ENCODE measurements around the gene KIAA2012.

Gene KIAA2012

DNA sequence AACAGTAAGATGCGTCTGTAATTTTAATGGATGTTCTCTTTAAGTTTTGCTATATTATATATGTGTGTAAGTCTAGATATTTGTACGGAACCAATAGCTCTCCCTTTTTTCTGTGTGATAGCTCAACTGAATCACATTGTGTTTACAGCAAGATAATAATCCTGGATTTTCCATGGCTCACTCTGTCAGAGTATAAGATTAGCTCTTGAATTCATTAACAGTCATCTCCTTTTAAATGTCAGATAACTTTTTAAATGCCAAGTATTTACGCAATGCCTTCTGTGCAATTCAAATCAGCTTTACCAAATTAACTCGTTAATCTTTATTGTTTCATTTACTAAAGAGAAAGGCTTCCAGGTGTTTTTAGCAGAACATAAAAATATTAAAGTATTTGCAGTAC is 76.9 kb downstream of the KIAA2012 start:
- no peaks in the 10 kb centered on the region for H3K36me3 ChIP-seq (ENCODE audit: control insufficient read depth, insufficient read depth, low read length)
- no peak overlapping the region for H3K4me3 ChIP-seq (ENCODE audit: low read depth, low read length)
- H3K9me3 ChIP-seq (ENCODE audit: control insufficient read depth, insufficient read depth, low read depth, low read length): no peaks in the 10 kb centered on the region
- H3K4me1 ChIP-seq (ENCODE audit: control insufficient read depth, insufficient read depth, low read length): peaks cover 32% of the 10 kb centered on the region
- no peak overlapping the region for H3K9ac ChIP-seq (ENCODE audit: low read length)
- no peaks in the 10 kb centered on the region for H3K27me3 ChIP-seq (ENCODE audit: control insufficient read depth, insufficient read depth, low read length)
- H3K27ac ChIP-seq (ENCODE audit: low read depth, low read length): no peak overlapping the region; the same call in 1 of the 2 replicates

DNA sequence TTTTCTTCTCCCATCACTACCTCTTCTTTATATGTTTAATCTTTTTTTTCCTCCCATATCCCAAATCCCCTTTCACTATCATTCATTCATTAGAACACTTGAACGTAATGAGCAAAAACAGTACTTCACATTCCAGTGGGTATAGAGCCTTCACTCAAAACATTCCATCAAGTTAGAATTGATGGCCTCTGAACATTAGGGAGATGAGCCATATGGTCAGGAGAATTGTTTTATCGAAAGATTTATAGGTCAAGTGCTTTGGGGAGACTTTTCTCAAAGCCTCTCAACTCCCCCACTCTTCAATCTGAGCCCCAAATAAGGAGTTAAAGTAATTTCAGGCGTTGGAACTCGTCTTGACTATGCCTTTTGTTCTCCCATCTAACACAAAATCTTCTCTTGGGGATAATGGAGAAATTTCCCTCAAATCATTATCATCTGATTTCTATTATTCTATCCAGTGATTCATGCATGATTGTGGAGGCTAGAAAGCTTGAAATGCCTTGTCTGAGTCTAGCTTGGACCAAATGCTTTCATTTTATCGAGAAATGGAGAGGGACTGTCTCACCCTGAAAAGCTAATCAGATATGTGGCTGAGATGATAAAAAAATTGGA is 79.2 kb downstream of the KIAA2012 start:
- Histone ChIP-seq H3K27ac (ENCODE audit: low read depth, low read length) (no peak overlapping the region), H3K9ac (ENCODE audit: low read length) (no peak overlapping the region), H3K4me1 (ENCODE audit: control insufficient read depth, insufficient read depth, low read length) (peaks cover 27% of the 10 kb centered on the region), H3K4me3 (ENCODE audit: low read depth, low read length) (no peak overlapping the region), H3K27me3 (ENCODE audit: control insufficient read depth, insufficient read depth, low read length) (no peaks in the 10 kb centered on the region), H3K36me3 (ENCODE audit: control insufficient read depth, insufficient read depth, low read length) (no peaks in the 10 kb centered on the region), H3K9me3 (ENCODE audit: control insufficient read depth, insufficient read depth, low read depth, low read length) (no peaks in the 10 kb centered on the region)

DNA sequence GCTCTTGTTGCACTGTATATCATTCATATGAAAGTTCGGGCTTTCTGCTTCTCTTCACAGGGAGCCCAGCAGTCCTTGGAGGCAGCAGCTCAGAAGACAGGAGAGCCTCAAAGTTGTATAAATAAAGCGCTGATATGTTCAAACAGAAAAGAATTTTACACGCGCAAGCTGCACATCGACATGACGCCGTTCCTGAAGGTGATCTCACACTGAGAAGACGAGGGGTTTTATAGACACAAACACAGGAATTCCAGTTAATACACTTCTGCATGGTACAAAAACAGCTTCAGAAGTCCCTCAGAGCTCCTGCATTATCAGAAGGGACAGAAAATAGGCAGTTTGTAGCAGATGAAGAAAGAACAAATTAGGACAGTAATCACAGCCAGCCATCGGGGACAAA is 81.6 kb downstream of the KIAA2012 start:
- no peak overlapping the region for H3K9ac ChIP-seq (ENCODE audit: low read length)
- no peak overlapping the region for H3K4me3 ChIP-seq (ENCODE audit: low read depth, low read length)
- peaks cover 3% of the 10 kb centered on the region for H3K4me1 ChIP-seq (ENCODE audit: control insufficient read depth, insufficient read depth, low read length)
- H3K27ac ChIP-seq (ENCODE audit: low read depth, low read length): no peak overlapping the region
- H3K27me3 ChIP-seq (ENCODE audit: control insufficient read depth, insufficient read depth, low read length): no peaks in the 10 kb centered on the region
- H3K36me3 ChIP-seq (ENCODE audit: control insufficient read depth, insufficient read depth, low read length): no peaks in the 10 kb centered on the region
- H3K9me3 ChIP-seq (ENCODE audit: control insufficient read depth, insufficient read depth, low read depth, low read length): no peaks in the 10 kb centered on the region

DNA sequence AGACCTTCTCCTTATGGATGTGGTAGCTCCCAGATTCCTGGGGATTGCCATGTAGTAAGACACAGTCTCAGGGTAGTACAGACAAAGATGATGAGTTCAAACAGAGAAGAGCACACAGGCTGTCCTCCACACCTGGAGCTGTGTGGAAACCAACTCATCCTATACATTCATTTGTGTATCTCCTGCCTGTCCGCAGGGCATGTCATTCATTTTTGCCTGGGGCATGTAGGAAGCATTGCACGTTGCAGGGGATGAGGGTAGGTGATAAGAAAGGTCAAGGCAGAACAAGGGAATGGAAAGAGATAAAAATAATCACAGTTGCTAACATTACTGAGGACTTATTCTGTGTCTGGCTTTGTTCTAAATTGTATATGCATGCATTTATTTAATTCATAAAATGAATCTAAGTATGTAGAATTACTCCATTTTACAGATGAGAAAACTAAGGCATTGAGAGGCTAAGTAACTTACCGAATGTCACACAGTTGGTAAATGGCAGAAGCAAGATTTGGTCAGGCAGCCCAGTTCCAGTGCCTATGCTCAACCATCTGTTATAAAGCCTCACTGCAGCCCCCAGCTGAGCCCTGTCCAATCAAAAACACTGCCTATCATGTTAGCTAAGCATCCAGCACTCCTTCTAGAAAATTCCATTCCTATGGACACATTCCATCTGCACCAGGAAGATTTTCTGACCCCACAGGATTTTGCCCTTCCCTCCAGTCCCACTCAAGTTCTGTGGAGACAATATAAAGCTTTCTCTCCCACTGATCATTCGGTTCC is 84.3 kb downstream of the KIAA2012 start:
- Histone ChIP-seq H3K36me3 (ENCODE audit: control insufficient read depth, insufficient read depth, low read length) (no peaks in the 10 kb centered on the region), H3K27ac (ENCODE audit: low read depth, low read length) (no peak overlapping the region), H3K9me3 (ENCODE audit: control insufficient read depth, insufficient read depth, low read depth, low read length) (no peaks in the 10 kb centered on the region), H3K27me3 (ENCODE audit: control insufficient read depth, insufficient read depth, low read length) (no peaks in the 10 kb centered on the region), H3K4me3 (ENCODE audit: low read depth, low read length) (no peak overlapping the region), H3K9ac (ENCODE audit: low read length) (no peak overlapping the region), H3K4me1 (ENCODE audit: control insufficient read depth, insufficient read depth, low read length) (peaks cover 4% of the 10 kb centered on the region; the same call in 1 of the 2 replicates)

DNA sequence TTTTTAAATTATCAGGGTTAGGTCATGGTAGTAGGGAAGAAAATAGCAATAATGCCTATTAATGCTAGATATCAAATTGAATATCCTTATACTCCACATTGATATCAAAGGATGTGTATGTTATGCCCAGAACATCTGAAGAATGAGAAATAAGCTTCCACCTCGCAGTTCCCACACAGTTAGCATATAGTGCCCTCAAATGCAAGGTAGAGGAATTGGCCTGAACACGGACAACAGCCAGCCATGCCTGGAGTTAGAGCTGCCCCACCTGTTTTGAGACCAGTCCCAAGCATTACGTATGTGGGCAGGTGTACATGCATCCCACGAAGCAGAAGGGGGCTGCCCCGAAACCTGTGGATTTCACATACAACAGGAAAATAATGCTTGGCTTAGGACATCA is 85.7 kb downstream of the KIAA2012 start:
- no peaks in the 10 kb centered on the region for H3K36me3 ChIP-seq (ENCODE audit: control insufficient read depth, insufficient read depth, low read length)
- peaks cover 5% of the 10 kb centered on the region; the same call in 1 of the 2 replicates for H3K4me1 ChIP-seq (ENCODE audit: control insufficient read depth, insufficient read depth, low read length)
- H3K4me3 ChIP-seq (ENCODE audit: low read depth, low read length): no peak overlapping the region
- no peaks in the 10 kb centered on the region for H3K9me3 ChIP-seq (ENCODE audit: control insufficient read depth, insufficient read depth, low read depth, low read length)
- no peak overlapping the region for H3K9ac ChIP-seq (ENCODE audit: low read length)
- H3K27ac ChIP-seq (ENCODE audit: low read depth, low read length): no peak overlapping the region
- H3K27me3 ChIP-seq (ENCODE audit: control insufficient read depth, insufficient read depth, low read length): no peaks in the 10 kb centered on the region

DNA sequence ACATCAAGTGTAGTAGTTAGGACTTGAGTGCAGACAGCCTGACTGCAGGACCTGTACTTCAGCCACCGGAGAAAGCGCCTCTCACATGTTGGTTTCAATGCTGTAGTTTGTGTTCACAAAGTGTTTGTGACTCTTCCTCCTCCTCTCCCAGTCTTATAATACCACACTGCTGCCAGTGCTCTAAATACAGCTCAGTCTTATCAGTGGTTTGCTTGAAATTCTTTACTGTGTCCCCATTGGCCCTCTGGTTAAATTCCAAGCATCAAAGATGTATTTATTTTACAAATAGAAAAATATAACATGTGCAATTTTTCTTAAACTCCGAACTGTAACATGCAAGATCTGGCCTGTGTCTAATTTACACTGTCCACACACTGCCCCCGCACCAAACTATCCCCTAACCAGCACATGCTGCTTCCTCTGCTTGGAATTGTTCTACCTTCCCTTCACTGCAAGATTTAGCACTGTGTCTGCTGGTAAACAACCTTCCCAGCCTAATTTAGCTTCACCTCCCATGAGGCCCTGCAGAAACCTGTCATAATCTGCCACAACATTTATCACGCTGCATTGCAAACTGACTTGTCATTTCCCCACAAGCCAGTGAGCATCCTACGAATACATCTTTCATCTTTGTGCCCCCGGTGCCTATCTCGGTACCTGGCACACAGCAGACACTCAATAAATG is 88.2 kb downstream of the KIAA2012 start:
- no peaks in the 10 kb centered on the region for H3K27me3 ChIP-seq (ENCODE audit: control insufficient read depth, insufficient read depth, low read length)
- H3K9me3 ChIP-seq (ENCODE audit: control insufficient read depth, insufficient read depth, low read depth, low read length): no peaks in the 10 kb centered on the region
- H3K36me3 ChIP-seq (ENCODE audit: control insufficient read depth, insufficient read depth, low read length): no peaks in the 10 kb centered on the region
- no peak overlapping the region for H3K27ac ChIP-seq (ENCODE audit: low read depth, low read length)
- H3K9ac ChIP-seq (ENCODE audit: low read length): no peak overlapping the region
- H3K4me1 ChIP-seq (ENCODE audit: control insufficient read depth, insufficient read depth, low read length): peaks cover 9% of the 10 kb centered on the region; the same call in 1 of the 2 replicates
- H3K4me3 ChIP-seq (ENCODE audit: low read depth, low read length): no peak overlapping the region

DNA sequence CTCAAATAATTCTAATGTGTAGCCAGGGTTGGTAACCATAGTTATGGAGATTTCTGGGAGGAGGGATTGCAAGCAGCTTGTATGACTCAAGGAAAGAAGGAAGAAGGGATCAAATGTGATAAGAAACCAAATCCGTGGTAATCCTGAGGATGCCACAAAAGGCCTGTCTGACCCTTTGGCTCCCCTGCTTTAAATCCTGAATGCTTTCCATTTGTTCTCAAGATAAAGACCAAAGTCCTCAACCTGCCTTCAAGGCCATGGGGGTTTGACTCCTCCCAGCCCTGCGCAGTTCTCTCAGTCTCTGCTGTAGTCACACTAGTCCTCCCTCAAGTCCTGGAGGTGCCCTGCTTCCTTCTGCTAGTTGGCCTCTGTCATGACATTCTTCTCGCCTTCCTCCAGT is 91.4 kb downstream of the KIAA2012 start:
- no peak overlapping the region for H3K27ac ChIP-seq (ENCODE audit: low read depth, low read length)
- no peak overlapping the region for H3K4me3 ChIP-seq (ENCODE audit: low read depth, low read length)
- H3K36me3 ChIP-seq (ENCODE audit: control insufficient read depth, insufficient read depth, low read length): no peaks in the 10 kb centered on the region
- no peaks in the 10 kb centered on the region for H3K27me3 ChIP-seq (ENCODE audit: control insufficient read depth, insufficient read depth, low read length)
- H3K4me1 ChIP-seq (ENCODE audit: control insufficient read depth, insufficient read depth, low read length): peaks cover 9% of the 10 kb centered on the region; the same call in 1 of the 2 replicates
- H3K9me3 ChIP-seq (ENCODE audit: control insufficient read depth, insufficient read depth, low read depth, low read length): no peaks in the 10 kb centered on the region
- no peak overlapping the region for H3K9ac ChIP-seq (ENCODE audit: low read length)

DNA sequence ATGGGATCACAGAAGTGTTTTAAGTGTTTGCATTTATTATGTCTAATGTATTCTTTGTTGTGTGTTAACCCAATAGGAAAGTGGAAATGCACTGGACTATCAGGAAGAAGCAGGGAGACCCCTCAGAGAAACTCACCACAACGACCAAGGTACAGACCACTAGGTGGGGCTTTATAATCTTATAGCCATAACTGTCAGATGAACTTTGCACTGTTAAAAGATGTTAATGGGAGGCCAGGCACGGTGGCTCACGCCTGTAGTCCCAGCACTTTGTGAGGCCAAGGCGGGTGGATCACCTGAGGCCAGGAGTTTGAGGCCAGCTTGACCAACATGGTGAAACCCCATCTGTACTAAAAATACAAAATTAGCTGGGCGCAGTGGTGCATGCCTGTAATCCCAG is 92.2 kb downstream of the KIAA2012 start:
- H3K9me3 ChIP-seq (ENCODE audit: control insufficient read depth, insufficient read depth, low read depth, low read length): no peaks in the 10 kb centered on the region
- no peak overlapping the region for H3K4me3 ChIP-seq (ENCODE audit: low read depth, low read length)
- peaks cover 15% of the 10 kb centered on the region; the same call in 1 of the 2 replicates for H3K4me1 ChIP-seq (ENCODE audit: control insufficient read depth, insufficient read depth, low read length)
- no peak overlapping the region for H3K9ac ChIP-seq (ENCODE audit: low read length)
- no peaks in the 10 kb centered on the region for H3K36me3 ChIP-seq (ENCODE audit: control insufficient read depth, insufficient read depth, low read length)
- peaks cover 3% of the 10 kb centered on the region for H3K27me3 ChIP-seq (ENCODE audit: control insufficient read depth, insufficient read depth, low read length)
- no peak overlapping the region for H3K27ac ChIP-seq (ENCODE audit: low read depth, low read length)

DNA sequence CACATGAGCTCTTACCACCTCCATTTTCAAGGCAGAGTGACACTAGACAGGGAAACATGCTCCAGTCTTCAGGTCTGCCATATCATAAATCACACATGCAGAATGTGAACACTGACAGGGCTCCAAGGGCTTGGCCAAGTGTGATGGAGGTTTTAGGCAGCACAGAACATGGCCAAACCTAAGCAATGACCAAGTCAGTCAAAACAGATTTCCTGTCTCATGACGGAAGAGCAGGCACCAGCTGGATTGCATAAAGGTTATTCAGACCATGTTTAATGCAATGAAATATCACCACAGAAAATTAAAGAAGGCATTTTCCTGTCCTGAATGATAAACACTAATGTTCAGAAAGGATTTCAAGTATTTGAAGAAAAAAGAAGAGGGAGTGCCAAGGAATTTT is 92.9 kb downstream of the KIAA2012 start:
- H3K27me3 ChIP-seq (ENCODE audit: control insufficient read depth, insufficient read depth, low read length): peaks cover 11% of the 10 kb centered on the region
- H3K27ac ChIP-seq (ENCODE audit: low read depth, low read length): no peak overlapping the region
- no peak overlapping the region for H3K4me3 ChIP-seq (ENCODE audit: low read depth, low read length)
- no peak overlapping the region for H3K9ac ChIP-seq (ENCODE audit: low read length)
- H3K36me3 ChIP-seq (ENCODE audit: control insufficient read depth, insufficient read depth, low read length): no peaks in the 10 kb centered on the region
- peaks cover 18% of the 10 kb centered on the region; the same call in 1 of the 2 replicates for H3K4me1 ChIP-seq (ENCODE audit: control insufficient read depth, insufficient read depth, low read length)
- H3K9me3 ChIP-seq (ENCODE audit: control insufficient read depth, insufficient read depth, low read depth, low read length): no peaks in the 10 kb centered on the region

DNA sequence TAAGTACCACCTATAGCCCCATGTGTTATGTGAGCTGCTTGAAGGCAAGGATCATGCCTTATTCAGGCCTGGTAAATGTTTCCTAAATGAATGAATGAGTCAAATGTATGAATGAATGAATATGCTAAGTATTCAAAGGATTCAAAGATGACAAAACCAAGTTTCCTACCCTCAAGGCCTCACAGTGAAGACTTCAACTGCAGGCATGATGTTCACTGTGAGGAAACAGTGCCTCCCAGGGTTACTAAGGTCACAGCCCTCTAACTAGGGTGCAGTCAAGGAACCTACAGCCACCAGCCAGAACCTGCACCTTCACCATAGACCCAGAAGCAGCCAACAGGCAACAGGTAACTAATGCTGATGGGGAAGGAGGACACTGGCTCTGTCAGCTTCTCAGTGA is 96.1 kb downstream of the KIAA2012 start:
- H3K9me3 ChIP-seq (ENCODE audit: control insufficient read depth, insufficient read depth, low read depth, low read length): no peaks in the 10 kb centered on the region
- peaks cover 21% of the 10 kb centered on the region for H3K27me3 ChIP-seq (ENCODE audit: control insufficient read depth, insufficient read depth, low read length)
- no peak overlapping the region for H3K4me3 ChIP-seq (ENCODE audit: low read depth, low read length)
- H3K36me3 ChIP-seq (ENCODE audit: control insufficient read depth, insufficient read depth, low read length): no peaks in the 10 kb centered on the region
- H3K4me1 ChIP-seq (ENCODE audit: control insufficient read depth, insufficient read depth, low read length): peaks cover 18% of the 10 kb centered on the region; the same call in 1 of the 2 replicates
- no peak overlapping the region for H3K27ac ChIP-seq (ENCODE audit: low read depth, low read length)
- no peak overlapping the region for H3K9ac ChIP-seq (ENCODE audit: low read length)
